NCI-H146 treated with DMSO at 0.1 percent for 48 hours (cell line): Measurements from ENCODE around the gene CFAP161.
"Not testable (repeated sequence)": the region's sequence is repeated elsewhere in the genome, so short reads cannot be mapped to it uniquely, and the experiment has no call there.

Experiments
- DNase-seq: peaks from one replicate; lab custom pipeline; 2025; ENCODE audit not compliant: unreplicated experiment; lab: John Stamatoyannopoulos, UW

Gene CFAP161

DNA sequence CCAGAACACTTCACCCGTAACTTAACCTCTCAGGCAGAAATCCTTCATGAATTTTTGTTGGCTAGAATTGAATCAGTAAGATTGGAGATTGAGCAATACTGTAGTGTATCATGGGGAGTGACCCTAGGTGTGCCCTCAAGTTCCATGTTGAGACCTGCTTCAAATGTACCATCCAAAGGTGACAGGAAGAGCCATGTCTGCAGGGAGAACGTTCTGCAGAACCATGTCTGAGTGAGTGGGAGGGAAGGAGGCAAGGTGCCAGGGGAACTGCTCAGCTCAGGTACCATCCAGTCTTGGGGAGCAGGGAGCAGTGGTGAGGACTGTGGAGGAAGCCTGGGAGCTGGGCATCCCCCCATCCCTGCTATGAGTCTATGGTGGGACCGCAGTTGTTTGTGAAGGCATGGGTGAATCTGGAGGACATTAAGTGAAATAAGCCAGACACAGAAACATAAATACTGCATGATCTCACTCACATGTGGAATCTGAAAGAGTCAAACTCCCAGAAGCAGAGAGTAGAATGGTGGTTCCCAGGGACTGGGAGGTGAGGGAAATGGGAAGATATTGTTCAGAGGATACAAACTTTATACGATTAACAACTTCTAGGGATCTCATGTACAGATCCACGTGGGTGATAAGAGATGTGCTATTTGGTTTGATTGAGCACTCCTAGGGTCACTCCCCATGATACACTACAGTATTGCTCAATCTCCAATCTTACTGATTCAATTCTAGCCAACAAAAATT, 23.3 kb downstream of the CFAP161 start:
- no peak for DNase-seq

- DNase-seq = no peak
These were observed 23.8 kb downstream of the CFAP161 start for GRCh38 chr15:81157939-81158223.

- DNase-seq = not testable (repeated sequence)
These were observed 24.5 kb downstream of the CFAP161 start for GRCh38 chr15:81158561-81158960.

DNA sequence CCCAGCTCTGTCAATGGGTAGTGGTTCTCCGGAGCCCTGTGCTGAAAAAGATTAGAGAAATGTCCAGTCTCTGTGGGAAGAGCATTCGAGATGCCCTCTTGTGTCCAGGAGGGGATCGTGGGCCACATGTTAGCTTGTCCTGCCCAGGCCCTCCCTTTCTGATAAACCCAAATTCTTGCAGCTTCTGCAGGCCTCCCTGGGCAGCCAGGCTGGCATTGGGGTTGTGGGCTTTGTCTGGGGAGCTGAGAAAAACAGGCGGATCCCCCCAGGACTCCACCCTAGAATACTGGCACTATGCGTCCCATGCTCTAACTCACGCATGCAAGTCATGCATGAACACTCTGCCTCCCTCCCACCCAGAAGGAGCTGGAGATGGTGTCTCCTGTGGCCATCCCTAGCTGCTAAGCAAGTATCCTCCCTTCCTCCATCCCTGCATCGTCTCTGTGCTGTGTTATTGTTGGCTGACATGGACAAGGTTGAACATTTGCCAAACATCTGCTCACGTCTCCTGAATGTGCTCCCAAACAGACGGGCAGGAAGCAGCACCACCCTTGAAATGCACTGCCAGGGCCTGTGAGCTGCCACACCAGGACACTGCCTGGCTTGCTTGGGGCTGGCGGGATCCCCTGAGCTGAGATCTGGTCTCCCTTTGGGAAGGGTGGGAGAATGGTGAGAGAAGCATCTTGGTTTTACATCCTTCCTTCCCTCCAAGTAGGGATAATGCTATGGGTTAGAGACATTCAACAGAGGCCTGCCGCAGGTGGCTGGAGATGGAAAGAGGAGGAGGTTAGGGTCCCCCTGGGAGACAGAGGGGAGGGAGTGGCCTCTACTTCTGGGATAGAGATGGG, 26.5 kb downstream of the CFAP161 start:
- no peak for DNase-seq

DNA sequence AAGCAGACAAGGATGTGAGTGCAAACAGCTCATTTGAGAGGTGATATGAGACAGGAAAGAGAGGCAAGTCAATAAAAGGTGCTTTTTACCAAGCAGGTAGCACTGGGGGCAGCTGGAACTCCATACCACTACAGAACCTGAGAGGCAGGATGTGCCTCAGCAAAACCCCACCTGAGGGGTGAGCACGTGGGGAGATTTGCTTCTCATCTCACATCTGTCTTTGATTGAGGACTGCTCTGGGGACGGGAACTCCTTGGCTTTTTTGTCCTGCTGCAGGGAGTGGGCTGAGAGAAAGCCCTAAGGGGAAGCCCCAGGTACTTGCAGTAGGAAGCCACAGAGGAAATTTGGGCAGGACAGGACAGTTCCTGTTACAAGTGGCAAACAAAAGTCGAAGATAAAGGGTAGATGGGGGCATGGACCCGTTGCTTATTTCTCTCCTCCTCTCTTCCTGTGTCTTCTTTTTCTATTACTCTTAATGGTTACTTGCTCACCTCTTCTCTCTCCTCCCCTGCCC, 27.1 kb downstream of the CFAP161 start:
- no peak for DNase-seq

DNA sequence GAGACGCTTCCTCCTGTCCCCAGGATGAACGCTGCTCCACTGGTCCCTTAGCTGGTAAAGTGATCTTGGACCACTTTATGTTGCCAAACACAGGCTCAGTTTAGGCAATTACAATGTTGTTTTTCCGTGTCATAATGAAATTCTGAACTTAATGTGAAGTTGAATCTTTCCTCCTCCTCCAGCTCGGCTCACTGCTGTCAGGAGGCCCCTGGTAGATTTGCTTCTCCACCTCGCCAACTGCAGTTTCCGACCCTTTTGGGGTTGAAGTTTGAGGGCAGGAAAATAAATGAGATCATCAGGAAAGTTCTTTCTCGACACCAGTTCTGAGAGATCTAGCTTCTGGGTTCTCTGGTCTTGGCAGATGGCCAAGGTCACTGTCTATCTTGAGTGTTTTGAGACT, 27.8 kb downstream of the CFAP161 start:
- DNase-seq = no peak

- no peak for DNase-seq
These were observed 30.1 kb downstream of the CFAP161 start for GRCh38 chr15:81163961-81164800.

- no peak for DNase-seq
These were observed 31.5 kb downstream of the CFAP161 start for GRCh38 chr15:81165535-81165934.

GRCh38 chr15:81166636-81167305, 32.7 kb downstream of the CFAP161 start:
- no peak for DNase-seq

DNA sequence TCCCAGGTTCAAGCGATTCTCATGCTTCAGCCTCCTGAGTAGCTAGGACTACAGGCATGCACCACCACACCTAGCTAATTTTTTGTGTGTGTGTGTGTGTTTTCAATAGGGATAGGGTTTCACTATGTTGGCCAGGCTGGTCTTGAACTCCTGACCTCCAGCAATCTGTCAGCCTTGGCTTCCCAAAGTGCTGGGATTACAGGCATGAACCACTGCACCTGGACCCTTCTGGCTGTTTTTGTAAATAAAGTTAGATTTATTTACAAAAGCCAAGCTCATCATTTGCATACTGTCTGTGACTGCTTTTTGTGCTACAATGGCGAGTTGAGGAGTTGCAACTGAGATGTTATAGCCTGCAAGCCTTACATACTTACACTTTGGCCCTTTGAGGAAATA, 34.1 kb downstream of the CFAP161 start:
- no peak for DNase-seq

DNA sequence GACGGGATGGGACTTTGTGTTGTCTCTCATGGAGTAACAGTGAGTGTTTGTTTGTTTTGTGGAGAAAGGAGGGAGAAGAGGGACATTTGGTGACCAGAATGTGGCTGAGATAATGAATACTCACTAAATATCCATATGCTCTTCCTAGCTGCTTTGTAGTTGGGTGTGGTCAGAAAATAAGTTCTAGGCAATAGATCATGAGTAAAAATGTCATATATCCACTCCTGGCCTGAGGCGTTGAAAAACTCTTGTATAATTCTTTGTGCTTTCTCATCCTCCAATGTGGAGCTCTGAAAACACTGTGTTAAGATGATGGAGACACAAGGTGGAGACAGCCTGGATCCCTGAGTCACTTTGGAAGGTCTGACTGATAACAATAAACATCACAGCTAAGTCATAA, 34.6 kb downstream of the CFAP161 start:
- no peak for DNase-seq

GRCh38 chr15:81170511-81170910, 36.4 kb downstream of the CFAP161 start:
- DNase-seq = no peak

DNA sequence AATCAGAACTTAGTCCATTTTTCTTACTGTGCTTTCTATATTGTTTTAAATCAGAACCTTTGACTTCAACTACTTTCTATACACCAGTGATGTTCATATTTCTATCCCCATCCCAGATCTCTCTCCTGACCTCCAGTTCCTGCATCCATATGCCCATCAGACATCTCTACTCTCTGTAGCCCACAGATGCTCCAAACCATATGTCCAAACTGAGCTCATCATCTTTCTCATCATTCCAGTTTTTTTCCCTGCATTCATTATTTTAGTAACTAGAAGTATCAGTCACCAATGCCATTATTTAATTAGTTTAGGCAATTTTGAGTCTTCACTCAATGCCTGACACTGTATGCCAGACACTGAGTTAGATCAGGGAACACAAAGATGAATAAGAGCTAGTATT, 37.2 kb downstream of the CFAP161 start:
- no peak for DNase-seq

GRCh38 chr15:81174125-81174791, 40.2 kb downstream of the CFAP161 start:
- no peak for DNase-seq

DNA sequence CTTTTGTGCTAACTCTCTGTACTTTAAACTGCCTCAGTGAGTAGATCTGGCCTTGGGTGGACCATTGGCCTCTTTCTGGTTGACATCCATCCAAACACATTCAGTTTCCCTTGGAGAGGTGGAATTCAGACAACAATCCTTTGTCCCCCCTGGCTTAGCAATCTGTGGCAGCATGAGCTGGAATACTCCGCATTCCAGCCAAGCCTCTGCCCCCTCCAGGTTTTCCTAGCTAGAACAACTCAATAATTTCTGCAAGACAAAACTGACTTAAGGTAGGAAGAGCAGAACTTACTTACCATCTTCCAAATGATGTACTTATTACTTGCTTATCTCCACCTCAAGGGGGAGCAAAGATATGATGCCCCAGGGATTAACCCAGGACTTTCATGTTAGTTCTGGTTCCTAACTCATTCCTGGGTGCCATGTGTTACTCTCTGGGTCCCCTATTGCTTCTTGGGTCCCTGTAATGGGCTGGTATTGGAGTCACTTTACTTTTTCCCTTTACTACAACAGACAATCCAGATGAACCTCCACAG, 40.8 kb downstream of the CFAP161 start:
- DNase-seq = no peak

DNA sequence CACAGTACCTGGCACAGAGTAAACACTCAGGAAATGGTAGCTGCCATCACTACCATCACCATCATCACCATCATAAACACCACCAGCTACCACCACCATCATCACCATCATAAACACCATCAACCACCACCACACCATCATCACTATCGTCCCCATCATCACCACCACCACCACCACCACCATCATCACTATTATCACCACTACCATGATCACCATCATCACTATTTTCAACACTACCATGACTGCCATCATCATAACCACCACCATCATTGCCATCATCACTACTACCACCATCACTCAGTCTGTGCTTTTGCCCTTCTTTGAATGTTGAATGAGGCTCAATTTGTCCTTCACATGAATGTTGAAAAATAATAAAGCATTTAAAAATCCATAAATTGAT, 41.4 kb downstream of the CFAP161 start:
- DNase-seq = no peak

DNA sequence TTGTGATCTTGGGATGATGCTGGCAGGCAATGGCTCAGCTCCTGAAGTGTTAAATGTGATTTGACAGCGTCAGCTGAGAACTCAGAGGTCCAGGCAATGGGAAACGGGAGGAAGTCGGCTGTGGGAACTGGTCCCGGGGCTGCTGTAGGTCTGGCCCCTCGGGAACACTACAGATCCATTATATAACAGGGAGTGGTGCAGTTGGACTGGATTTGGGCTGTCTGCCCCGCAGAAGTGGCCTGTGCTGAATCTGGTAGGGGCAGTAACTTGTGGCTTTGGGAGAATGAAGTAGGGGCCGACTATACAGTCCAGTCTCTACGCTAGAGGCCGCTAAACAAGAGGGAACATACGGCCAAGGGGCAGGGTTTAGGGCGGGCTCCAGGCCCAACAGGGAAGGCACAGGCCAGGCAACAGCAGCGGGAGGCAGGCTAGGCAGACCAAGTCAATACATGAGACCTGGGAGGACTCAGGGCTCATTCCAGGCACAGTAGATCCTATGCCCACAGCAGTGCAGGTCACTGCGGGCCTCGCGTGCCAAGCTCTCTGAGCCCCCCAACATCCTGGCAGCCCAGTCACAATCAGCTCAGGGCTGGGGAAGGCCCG, 42.3 kb downstream of the CFAP161 start:
- no peak for DNase-seq

GRCh38 chr15:81178365-81178764, 44.3 kb downstream of the CFAP161 start:
- no peak for DNase-seq

- no peak for DNase-seq
These were observed 47.1 kb downstream of the CFAP161 start for GRCh38 chr15:81181220-81181619.
